Stomach (tissue), 4 donors: Measurements from ENCODE around the gene APOLD1.

Experiments
- CTCF ChIP-seq, 7 experiments: fragments of 450-650 bp in 4 of 7; fragments of 200-600 bp in 3 of 7; sonication (generic) in 3 of 7; IDR thresholded peaks; one replicate each; pipeline ENCODE4 v1.5.1; 2016 to 2019; ENCODE audit warnings: antibody characterized with exemption in 7 of 7, control low read depth in 2 of 7, mild to moderate bottlenecking in 1 of 7
- EP300 ChIP-seq: sonication (generic); formaldehyde crosslinking; IDR thresholded peaks from one replicate; pipeline ENCODE4 v1.6.1; 2017; ENCODE audit warnings: antibody characterized with exemption
- POLR2A ChIP-seq, 4 donors: fragments of 450-650 bp; IDR thresholded peaks; one replicate each; pipeline ENCODE4 v1.6.1; 2016; ENCODE audit warnings: antibody characterized with exemption in 4 of 4, control low read depth in 2 of 4, mild to moderate bottlenecking in 1 of 4, moderate library complexity in 1 of 4

- TF ChIP-seq POLR2A (IDR thresholded peaks at IDR 0.05) (no peak), CTCF (IDR thresholded peaks at IDR 0.05) (no peak), EP300 (no peak)
Observed at GRCh38 chr12:12794686-12795085, 9.2 kb downstream of the APOLD1 start.
